AG04450 (cell line): ENCODE results near the gene RNF187. TPM values are rescaled to one million over a fixed set of nuclear protein-coding genes. Genes with fewer than 3 reads are reported as not detected.

Experiments
- CTCF ChIA-PET: fragments of 300-600, 350-600 bp; formaldehyde crosslinking; extraction: SDS; loops from one replicate; lab custom pipeline; 2022; ENCODE audit warnings: antibody characterized with exemption, inconsistent platforms; lab: Charles Lee
- POLR2A ChIA-PET: fragments of 350-600 bp; formaldehyde crosslinking; extraction: SDS; loops from one replicate; lab custom pipeline; 2021; ENCODE audit warnings: antibody characterized with exemption, inconsistent platforms; lab: Yijun Ruan, JAX
- DNase-seq: peaks from one replicate; pipeline ENCODE4 v3.0.0-alpha.2; 2011; ENCODE audit warnings: low read depth, low spot score
- H3K27ac ChIP-seq: one replicate; pipeline ENCODE4 v1.5.1; 2012; ENCODE audit warnings: low read depth, low read length, control low read depth
- H3K27me3 ChIP-seq: one replicate; pipeline ENCODE4 v1.6.0; 2012; ENCODE audit warnings: low read length; ENCODE audit not compliant: control insufficient read depth, insufficient read depth
- H3K4me3 ChIP-seq: 2 replicates; pipeline ENCODE4 v1.5.1; 2011; ENCODE audit warnings: mild to moderate bottlenecking, low read depth, low read length, control low read depth
- H3K9me3 ChIP-seq: 2 replicates; pipeline ENCODE4 v1.5.1; 2012; ENCODE audit warnings: low read length; ENCODE audit not compliant: control insufficient read depth, insufficient read depth
- polyA plus RNA-seq: library from polyadenylated mRNA; depleted of rRNA; stranded (reverse); fragments of >200 nt; gene quantifications from 2 replicates; pipeline ENCODE4 v1.2.3, GENCODE V29; 2011
- TF ChIP-seq, protein P1 (sequence below): IDR thresholded peaks from 2 replicates; pipeline ENCODE4 v1.5.1; 2011; ENCODE audit warnings: low read depth, low read length, control low read depth, inconsistent platforms

RNF187 gene
- polyA plus RNA-seq, 1 experiment, result 84.0 TPM

DNA sequence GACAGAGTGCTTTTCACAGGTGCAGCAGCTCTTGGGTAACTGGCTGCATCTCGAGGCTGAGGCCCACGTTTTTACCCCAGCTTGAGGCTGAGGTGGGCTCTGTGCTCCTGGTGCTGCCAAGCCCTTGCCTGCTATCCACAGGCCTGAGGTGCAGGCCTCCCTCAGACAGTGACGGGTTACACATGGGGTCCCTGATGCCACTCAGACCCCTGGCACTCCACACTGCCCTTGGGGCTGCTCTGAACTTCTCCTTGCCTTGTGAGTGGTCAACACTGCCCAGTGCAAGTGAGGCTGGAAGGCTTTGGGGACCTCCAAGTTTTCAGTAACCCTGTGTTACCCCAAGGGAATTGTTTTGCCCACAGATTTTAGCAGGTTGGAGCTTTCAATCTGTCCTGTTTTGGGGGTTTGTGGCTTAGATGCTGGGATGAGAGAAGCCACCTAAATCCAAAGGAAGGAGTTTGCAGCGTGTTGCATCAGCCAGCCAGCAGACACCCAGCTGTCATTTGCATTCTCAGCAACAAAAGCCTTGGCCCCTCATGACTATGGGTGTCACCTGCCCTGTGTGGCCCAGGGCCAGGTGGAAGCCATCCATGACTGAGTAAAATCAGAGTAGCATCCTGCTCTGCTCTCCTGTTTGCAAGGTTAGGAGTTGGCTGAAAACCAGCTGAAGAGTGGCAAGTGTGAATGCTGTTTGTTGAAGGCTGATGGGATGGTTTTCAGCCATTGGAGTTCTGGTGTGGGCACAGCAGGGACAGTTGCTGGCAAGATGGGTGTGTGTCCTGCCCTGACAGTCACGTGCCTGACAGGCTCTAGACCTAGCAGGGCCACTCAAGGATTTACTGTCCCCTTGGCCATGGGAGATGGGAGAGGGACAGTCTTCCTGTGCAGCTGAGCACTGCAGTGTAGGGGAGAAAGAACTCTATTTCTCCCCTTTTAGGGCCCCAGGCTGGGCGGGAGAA, 3.2 kb downstream of the RNF187 start:
- peak overlapping the region; percentile 47 for H3K27ac ChIP-seq
- TF ChIP-seq, protein P1, sequence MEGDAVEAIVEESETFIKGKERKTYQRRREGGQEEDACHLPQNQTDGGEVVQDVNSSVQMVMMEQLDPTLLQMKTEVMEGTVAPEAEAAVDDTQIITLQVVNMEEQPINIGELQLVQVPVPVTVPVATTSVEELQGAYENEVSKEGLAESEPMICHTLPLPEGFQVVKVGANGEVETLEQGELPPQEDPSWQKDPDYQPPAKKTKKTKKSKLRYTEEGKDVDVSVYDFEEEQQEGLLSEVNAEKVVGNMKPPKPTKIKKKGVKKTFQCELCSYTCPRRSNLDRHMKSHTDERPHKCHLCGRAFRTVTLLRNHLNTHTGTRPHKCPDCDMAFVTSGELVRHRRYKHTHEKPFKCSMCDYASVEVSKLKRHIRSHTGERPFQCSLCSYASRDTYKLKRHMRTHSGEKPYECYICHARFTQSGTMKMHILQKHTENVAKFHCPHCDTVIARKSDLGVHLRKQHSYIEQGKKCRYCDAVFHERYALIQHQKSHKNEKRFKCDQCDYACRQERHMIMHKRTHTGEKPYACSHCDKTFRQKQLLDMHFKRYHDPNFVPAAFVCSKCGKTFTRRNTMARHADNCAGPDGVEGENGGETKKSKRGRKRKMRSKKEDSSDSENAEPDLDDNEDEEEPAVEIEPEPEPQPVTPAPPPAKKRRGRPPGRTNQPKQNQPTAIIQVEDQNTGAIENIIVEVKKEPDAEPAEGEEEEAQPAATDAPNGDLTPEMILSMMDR, result no peak
- no peak overlapping the region for H3K4me3 ChIP-seq
- DNase-seq, result no peak
- POLR2A ChIA-PET, result no interaction called here
- peaks cover 4% of the 10 kb centered on the region; the same call in 1 of the 2 replicates for H3K9me3 ChIP-seq
- CTCF ChIA-PET, result interaction anchor here (1.5 to 3.2 kb wide), 2 partner anchors 11 to 325 kb away, joined by 5 to 24 read pairs; partner anchors contain the start of gene IBA57
- no peaks in the 10 kb centered on the region for H3K27me3 ChIP-seq

DNA sequence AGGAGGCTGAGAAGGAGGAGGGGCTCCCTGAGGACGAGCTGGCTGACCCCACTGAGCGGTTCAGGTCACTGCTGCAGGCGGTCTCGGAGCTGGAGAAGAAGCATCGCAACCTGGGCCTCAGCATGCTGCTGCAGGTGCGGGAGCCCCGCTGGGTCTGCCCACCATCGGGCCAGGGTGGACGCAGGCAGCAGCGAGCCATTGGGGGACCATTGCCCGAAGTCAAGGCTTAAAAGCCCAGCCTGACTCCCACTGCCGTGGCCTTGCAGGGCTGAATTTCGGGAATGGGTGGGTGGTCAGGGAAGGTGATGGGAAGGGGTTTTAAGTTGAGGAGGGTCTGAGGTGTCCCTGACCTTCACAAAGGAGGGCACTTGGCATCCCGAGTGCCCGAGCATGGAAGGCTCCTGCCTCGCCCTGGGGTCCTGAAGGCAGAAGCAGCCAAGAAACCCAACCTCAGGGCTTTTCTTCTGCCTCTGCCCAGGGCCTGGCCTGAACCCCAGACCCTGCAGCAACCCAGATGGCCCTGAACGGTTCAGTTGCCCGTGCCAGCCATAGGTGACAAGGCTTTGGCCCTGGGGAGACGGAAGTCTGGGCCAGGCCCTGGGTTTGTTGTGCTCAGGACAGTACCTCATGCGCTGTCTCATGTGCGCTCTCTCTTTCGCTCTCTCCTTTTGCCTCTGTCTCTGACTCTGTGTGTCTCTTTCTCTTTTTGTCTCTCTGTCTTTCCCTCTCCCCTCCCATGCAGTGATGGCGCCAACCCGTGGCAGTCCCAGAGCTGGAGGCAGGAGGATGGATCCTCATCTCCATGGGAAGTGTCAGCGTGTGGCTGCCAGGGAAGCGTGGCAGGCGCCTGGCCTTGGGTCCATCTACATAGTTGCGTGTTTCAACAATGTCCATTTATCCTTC, 6.2 kb downstream of the RNF187 start:
- Histone ChIP-seq H3K4me3 (no peak overlapping the region), H3K27ac (no peak overlapping the region), H3K27me3 (no peaks in the 10 kb centered on the region), H3K9me3 (no peaks in the 10 kb centered on the region)
- ChIA-PET POLR2A (no interaction called here), CTCF (no interaction called here)
- TF ChIP-seq, protein P1, result no peak
- DNase-seq, result no peak

DNA sequence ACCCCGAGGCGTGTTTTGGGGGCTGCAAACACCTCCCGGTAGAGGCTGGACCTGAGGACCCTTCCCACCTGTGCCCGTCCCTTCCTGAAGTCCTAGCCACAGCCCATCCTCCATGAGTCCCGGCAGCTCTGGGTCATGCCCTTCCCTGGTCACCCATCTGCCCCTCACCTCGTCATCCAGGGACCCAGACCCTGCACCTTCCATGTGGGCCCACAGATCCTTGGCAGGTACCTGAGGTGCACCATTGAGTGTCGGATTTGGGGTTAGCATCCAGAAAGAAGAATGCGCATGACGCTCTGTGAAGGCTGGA, 6.8 kb downstream of the RNF187 start:
- H3K9me3 ChIP-seq, result no peaks in the 10 kb centered on the region
- ChIA-PET CTCF (no interaction called here), POLR2A (no interaction called here)
- H3K27me3 ChIP-seq, result no peaks in the 10 kb centered on the region
- no peak overlapping the region for H3K27ac ChIP-seq
- no peak overlapping the region for H3K4me3 ChIP-seq
- DNase-seq, result no peak
- TF ChIP-seq, protein P1, result no peak

DNA sequence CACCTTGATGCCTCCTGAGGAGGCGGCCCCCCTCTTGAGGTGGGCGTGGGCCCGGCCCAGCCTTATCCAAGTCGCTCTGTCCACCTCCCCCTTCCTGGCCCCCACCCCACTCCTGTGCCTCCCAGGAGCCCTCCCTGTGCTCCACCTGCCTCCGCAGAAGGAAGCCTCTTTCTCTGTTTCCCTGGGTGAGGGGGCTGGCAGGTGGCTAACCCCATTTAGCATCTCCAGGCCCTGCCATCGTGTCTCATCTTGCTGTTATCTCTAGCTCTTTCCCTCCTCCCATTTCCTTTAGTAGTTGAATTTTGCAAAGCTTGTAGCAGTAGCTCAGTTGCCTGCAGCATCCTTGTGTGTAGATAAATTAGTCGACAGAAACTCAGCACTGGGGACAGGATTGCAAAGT, 7.2 kb downstream of the RNF187 start:
- CTCF ChIA-PET, result no interaction called here
- POLR2A ChIA-PET, result no interaction called here
- no peak for DNase-seq
- H3K27me3 ChIP-seq, result no peaks in the 10 kb centered on the region
- no peak overlapping the region for H3K27ac ChIP-seq
- no peaks in the 10 kb centered on the region for H3K9me3 ChIP-seq
- no peak overlapping the region for H3K4me3 ChIP-seq
- TF ChIP-seq, protein P1, result no peak
